NCI-H2107 (cell line): ENCODE data around the gene PARVB.

Experiments used
- DNase-seq: peaks from one replicate; lab custom pipeline; 2025; lab: John Stamatoyannopoulos, UW

PARVB gene

DNA sequence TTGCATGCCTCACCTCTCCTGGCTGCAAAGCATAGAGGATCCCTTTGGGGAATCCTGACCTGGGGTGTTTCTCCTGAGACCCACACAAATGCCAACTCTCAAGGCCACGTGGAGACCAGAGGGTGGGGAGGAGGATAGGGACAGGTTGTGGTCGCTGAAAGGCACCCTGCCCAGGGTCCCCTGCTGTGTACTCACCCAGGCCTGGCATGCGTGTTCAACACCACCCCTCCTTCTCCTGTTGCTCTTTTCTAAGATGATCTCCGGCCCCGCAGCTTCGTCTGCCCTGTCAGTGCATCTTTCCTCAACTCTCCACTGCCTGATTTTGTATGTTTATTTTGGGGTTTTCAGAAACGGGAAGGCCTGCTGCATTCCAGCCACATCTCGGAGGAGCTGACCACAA is 112.0 kb downstream of the PARVB start:
- no peak for DNase-seq

DNA sequence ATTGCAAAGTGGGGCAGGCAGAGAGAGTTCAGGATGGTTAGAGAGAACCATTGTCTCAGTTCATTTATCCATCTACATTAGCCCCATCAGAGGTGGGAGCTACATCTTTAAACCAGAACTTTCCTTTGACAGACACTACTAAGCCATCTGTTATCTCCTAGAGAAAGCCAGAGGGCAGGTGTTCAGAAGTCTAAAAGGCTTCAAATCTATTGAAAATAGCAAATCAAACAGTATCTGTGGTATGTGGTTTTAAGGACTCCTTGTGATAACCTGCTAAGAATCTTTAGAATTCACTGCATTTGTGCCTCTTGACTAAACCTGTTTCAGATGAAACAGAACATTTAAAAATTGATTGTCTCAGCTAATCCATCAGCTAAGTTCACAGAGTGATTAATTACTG is 112.7 kb downstream of the PARVB start:
- DNase-seq, result no peak

DNA sequence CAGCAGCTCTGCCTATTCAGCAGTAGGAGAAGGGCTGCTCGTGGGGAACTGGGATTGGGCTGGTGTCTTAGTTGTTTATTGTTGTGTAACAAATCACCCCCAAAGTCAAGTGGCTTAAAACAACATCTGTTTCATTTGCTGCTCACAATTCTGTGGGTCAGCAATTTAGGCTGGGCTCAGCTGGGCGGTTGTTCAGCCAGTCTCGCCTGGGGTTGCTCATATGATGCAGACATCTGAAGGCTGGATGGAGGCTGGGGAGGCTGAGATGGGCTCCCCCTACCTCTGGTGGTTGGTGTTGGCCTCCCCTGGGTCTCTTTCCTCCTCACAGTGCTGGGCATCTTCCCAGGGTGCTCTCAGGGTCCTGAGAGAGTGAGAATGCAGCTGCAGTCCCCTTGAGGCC is 113.3 kb downstream of the PARVB start:
- DNase-seq, result no peak

DNA sequence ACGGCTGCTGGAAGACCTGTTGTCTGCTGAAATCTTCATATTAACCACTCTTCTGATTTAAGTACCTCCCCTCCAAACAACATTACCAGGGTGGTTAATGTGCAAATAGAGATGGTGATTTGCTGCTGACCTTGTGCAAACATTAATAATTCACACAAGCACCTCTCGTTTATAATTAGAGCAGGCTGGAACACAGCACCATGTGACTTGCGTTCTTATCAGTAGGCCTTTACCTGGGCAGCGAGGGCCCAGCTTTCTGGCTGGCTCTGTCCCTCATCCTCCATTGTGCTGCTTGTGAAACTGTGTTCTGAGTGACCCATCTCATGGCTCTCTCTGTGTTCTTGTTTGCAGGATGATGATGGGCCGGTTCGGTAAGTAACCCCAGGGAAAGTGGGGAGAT is 115.7 kb downstream of the PARVB start:
- DNase-seq, result no peak

DNA sequence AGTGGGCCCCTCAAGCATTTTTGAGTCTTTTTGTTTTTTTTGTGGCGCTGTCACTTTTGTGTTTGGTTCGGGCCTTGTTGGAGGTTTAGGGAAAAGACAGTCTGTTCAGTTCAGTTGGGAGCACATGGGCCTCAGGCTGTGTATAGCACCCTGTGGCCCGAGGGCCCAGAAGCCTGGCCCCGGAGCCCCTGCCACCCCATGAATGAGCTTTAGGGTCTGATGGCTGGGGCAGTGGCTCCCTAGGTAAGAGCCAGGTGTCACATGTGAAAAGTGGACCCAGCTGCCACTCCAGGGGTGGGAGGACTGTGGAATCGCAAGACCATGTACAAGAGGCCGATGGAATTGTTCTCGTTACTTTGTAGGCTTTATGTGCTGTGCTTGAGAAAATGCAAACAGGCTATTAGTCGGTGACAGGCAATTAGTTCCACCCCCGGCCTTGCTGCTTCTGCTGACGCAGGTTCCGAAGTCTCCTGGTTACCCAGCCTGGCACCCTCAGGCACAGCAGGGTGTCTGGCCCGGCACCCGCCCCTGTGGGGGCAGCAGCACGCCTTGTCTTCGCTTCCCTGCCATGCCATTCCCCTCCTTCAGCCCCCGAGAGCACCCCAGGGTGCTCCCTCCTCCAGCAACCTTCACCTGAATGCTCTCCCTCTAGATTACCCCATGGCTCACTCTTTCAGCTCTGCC is 118.5 kb downstream of the PARVB start:
- DNase-seq, result no peak

DNA sequence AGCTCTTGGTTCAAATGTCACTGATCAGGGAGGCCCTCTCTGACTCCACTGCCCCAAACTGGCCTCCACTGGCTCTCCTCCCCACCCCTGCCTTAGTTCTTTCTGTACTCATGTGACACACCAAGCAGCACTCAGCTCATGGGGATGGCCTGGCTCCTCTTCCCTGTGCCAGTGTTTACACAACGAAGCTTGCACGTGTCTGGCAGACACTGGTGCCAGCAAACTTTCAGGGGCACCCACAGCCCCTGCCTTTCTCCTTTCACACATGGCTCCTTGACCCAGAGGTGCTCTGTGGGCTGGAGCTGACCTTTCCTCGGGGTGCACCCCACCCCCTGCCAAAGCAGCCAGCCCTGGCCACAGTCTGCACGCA is 119.0 kb downstream of the PARVB start:
- no peak for DNase-seq

DNA sequence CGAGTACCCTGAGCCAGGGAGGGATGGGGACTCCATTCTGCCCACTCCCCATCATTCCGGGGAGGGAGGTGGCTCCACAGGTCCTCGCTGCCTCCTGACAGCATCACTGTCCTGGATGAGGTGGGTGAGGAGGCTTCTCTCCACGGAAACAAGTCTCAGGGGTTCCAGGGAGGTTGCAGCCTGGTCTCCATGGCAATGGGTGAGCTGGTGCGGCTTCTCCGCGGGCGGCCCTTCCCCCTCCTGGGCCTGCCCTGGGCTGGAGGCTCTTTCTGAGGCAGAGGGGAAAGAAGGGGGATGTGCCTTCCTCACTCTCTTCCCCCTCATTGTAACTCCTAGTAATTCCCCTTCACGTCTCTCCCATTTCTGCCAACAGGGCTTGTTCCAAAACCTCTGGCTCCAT is 119.5 kb downstream of the PARVB start:
- no peak for DNase-seq

DNA sequence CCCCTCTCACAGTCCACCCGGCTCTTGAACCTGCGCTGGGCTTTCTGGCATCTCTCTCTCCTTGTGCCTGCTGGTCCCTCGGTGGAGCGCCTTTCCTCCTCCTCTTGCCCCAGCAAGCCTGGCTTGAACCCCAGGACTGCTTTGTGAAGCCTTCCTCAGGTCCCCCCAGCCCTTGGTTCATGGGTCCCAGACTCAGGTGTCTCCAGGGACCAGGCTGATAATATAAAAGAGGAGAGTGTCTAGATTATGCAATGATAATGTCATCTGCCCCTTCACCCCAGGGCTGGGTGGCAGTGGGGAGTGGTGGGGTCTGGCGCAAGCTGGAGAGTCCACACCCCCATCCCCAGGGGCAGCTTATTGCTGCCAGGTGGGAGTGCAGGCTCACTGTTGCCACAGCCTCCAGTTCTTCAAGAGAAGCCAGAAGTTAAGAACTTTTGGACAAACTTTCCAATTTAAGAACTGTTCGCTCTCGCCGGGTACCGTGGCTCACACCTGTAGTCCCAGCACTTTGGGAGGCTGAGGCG is 120.0 kb downstream of the PARVB start:
- no peak for DNase-seq

DNA sequence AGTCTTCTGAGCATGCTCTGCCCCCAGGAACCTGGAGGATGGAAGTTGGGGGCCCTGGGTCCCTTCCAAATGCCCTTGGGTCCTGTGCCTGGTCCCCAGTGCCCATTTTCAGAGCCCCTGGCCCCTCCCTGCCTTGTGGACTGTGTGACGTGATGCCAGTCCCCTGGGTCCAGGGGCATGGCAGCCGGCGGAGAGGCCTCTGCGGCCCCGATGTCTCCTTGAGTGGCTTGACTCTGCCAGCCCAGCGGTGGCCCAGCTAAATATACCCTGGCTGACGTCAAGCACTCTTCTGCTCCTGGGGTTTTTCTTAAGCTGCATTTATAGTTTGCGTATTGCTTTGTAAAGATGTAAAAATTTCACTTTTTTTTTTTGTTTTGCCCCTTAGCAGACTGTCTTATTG is 121.4 kb downstream of the PARVB start:
- no peak for DNase-seq

DNA sequence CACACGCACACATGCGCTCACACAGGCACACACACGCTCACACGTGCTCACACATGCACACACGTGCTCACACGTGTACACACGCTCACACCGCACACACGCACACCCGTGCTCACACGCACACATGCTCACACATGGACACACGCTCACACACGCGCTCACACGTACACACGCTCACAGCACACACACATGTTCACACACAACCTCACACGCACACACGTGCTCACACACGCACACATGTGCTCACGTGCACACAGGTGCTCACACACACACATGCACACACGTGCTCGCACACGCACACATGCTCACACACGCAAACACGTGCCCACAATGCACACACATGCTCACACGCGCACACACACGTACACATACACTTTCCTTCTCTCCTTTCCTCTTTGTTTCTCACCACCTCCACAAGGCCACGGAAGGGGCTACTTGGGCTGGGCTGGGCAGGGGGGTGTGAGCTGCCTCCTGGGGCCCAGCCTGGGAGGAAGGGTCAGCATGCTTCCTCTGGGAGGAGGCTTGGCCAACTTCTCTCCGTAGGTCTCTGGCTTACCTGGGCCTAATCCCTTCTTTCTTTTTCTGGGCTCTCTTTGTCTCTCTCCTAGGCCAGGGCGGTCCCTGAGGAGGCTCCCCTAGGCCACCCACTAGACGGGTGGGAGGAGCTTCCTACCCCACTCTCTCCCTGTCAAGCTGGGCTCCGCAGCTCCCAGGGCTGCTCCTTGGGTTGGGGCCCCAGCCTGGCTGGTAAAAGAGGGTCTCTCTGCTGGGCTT is 122.2 kb downstream of the PARVB start:
- no peak for DNase-seq

DNA sequence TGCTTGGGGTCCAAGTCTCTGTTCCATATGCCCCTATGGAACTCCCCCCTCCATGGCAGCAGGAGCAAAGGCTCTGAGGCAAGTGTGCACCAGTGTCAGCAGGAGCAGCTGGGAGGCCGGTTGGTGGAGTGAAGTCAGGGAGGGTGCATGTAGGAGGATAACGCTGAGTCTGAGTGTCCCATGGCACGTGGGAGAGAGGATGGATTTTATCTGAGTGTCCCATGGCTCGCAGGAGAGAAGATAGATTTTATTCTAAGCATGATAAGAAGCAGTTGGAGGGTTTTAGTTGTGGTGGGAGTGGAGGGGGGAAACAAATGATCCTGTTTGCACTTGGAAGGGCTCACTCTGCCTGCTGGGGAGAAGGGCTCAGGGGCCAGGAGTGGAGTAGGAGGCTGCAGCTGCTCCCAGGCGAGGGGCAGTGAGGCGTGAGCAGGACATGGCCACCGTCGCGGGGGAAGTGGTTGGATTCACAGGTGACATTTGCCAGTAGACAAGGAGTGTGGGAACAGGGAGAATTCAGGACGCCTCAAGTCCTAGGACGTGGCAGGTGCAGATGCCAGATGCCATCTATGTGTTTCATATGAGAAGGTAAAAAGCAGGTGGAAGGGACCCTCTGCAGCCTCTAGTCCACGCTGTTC is 123.0 kb downstream of the PARVB start:
- no peak for DNase-seq

DNA sequence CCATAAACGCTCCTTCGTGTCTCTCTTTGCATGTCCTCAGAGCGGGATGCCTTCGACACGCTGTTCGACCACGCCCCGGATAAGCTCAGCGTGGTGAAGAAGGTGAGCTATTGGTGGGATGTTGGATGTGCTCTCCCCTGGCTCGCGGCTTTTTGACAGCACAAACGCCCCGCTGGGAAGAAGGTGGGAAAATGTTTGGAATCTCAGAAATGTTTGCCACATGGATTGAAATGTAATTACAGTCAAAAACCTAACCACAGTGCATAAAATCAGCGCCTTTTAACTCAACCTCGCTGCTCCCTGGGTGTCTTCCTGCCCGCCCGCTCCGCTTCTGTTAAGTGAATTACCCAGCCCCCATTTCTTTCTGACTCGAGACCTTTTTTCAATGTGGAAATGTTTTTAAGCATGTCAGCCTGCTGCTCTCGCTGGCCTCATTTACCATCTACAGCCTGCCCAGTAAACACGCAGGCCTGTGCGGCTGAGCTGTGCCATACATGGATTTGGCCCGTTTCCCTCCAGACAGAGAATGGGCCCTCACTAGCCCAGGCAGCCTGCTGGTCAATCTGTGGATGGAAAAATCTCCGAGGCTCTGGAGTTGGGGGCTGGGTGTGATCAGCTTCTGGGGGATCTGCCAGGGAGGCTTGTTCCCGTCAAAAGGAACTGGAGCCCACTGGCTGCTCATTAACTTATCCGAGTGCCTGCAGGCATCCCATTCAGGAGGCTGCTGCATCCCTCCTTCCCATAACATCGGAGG is 123.9 kb downstream of the PARVB start:
- DNase-seq, result no peak

DNA sequence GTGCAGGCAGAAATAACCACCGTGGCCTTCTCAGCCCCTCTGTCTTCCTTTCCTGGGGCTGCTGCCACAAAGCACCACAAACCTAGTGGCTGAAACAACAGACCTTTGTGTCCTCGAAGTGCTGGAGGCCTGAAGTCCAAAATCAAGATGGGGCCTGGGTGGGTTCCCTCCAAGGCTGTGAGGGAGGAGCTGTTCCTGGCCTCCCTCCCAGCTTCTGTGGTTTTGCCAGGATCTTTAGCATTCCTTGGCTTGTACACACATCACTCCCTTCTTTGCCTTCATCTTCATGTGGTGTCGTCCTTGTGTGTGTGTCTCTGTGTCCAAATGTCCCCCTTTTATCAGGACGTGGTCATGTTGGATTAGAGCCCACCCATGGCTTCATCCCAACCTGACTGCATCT is 127.6 kb downstream of the PARVB start:
- DNase-seq, result no peak

DNA sequence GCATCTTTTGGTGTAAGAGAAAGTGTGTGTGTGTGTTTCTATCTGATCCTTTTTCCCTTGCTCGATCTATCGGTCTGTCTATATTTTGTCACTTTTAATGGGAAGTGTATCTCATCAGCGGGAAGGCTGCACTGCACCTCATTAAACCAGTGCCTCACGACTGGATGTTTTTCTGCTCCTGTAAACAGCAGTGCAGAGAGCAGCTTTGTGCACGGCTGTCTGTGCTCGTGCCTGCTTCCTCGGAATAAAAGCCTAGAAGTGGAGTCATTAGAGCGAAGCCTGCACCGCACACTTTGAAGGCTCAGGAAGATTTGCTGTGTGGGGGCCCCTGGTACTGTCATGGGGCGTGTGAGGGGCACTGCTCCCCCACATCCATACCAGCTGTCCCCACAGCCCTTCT is 129.6 kb downstream of the PARVB start:
- no peak for DNase-seq

DNA sequence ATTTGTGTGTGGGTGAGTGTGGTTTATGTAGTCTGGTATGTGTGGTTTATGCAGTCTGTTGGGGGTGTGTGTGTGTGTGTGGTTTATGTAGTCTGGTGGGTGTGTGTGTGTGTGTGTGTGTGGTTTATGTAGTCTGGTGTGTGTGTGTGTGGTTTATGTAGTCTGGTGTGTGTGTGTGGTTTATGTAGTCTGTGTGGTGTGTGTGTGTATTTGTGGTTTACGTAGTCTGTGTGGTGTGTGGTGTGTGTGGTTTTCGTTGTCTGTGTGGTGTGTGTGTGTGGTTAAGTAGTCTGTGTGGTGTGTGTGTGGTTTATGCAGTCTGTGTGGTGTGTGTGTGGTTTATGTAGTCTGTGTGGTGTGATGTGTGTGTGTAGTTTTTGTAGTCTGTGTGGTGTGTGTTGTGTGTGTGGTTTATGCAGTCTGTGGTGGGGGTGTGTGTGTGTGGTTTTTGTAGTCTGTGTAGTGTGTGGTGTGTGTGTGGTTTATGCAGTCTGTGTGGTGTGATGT is 130.4 kb downstream of the PARVB start:
- no peak for DNase-seq

DNA sequence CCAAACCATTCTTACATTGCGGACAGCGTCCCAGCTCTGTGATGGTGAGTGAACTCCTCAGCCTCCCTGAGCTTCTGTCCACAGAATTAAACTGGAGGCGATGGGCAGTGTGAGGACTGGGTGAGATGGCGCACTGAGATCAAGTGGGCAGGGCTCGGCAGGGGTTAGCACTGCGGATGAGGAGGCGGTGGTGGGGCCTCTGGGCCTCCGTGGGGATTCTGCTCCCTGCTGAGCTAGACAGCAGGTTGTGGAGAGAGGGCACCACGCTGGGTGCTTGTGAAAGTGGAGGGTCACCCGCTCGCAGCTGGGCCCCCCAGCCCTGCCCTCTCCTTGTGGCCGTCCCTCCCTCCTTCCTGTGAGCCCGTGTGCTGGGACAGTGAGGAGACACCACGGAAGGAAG is 131.0 kb downstream of the PARVB start:
- no peak for DNase-seq

DNA sequence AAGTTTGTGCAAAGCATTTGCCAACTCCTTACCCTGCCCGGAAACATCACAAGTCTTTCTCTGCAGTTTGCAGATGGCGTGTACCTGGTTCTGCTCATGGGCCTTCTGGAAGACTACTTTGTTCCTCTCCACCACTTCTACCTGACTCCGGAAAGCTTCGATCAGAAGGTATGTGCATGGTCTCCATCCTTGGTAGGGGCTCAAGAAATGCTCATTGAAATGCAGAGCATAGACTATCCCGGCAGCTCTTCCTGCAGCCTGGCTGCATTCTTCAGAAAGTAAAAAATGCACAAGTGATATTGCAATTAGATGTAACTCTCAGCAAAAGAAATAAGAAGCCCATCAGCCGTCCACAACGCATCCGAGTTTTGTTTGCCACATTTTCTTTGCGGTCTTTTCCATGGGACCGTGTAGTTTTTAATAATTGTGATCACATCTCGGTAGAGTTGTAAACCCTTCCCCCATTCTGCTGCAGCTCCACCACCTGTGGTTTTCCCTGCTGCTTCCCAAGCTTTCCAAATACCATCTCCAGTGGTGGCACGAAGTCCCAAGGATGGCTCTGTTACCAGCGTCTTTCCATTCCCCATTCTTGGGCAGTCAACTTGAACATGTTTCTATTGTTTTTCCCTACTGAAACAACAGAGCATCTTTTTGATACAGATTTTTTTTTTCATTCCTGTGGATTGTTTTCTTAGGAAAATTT is 134.0 kb downstream of the PARVB start:
- no peak for DNase-seq

DNA sequence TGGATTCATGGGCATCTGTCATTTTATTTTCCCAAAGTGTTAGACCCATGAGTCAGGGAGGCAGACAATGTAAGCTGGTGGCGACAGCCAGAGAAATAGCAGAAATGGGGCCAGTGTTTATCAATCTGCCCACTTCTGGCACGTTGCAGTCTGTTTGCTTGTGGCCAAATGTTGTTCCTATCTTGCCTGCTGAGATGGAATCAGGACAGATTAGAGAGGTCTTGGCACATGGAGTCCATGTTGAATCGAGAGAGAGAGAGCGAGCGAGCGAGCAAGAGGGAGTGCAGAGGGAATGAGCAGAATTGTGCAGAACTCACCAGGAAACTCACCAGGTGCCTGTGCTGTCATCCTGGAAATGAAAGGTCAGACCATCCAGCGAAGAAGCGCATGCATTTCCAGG is 134.7 kb downstream of the PARVB start:
- no peak for DNase-seq

DNA sequence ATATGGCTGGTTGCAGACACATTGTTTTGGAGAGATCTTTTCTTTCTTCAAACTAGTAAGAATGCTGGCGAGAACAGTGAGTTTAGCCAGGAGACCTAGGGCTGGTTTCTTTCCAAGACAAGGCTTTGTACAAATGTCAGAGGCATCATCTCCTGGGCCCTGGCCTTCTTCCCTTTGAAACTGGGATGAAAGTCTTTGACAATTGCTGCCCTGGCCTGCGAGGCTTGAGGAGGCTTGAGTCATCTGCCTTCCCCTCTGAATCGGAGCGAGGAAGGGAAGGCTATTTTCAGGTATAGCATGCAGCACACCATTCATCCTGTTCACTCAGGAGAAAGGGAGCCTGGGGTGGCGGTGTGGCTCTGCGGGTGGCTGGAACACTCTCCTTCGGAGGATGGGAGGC is 135.1 kb downstream of the PARVB start:
- no peak for DNase-seq

DNA sequence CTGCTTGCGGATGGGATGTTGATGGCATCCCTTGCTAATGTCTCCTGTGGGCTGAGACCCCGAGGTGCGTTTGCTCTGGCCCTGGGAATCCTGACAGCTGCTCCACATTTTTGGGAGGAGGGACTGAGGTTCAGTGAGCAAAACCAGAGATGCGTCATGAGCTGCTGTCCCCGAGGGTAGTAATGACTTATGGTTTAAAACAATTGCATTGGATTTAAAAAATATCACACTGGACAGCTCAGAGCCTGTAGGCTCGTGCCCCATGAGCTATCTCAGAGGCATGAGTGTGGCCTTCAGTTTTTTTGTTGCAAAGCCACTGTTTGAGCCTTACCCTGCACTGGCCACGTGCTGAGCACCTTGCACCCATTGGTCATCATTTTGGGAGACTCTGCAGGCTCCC is 135.7 kb downstream of the PARVB start:
- no peak for DNase-seq

DNA sequence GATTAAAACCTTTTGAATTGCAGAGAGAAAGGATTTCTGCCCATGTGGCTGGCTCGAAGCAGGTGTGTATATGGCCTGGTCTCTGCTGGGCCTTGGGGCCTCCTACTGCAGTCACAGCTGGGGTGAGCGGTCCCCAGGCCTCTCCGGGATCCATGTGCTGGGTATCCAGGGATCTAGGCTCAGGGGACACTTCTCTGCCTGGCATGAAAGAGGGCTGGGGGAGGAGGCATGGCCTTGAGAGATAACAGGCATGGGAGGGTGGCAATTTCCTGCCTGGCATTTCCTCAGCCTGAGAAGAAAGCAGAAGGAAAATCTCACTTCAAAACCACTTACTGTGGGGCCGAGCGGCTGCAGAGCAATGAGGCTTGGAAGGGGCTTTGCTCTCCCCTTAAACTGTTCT is 136.3 kb downstream of the PARVB start:
- no peak for DNase-seq

DNA sequence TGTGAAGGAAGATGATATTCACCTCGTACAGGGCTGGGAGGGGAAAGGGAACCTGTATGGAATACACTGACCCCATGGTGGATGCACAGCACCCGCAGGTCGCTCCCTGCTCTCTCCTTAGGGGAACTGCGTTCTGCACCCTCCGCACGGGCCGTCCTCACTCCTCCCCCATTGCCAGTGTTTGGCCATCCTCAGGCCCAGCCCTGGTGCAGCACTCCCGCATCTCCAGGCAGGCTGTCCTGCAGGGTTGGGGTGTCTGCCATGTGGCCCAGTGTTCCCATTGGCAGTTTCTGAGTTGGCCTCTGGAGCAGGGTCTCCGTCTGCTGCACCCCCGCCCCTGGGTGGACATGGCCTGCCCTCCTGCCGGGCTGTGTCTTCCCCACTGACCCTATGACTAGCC is 137.6 kb downstream of the PARVB start:
- DNase-seq, result no peak
